Left hindlimb (tissue), 1 donor: ENCODE measurements around the gene NMRK2.
A peak's percentile ranks its signal among the peaks of the same experiment; 100 is the strongest.

ENCODE experiments used
- DNase-seq: peaks from one replicate; pipeline ENCODE4 v3.0.0-alpha.2; 2018

Gene NMRK2

GRCh38 chr19:3981736-3982681 lies 49.1 kb downstream of the NMRK2 start:
- no peak for DNase-seq

GRCh38 chr19:3982701-3983541 lies 50.1 kb downstream of the NMRK2 start:
- DNase-seq, result no peak

- DNase-seq, result no peak
These were observed 50.7 kb downstream of the NMRK2 start for GRCh38 chr19:3983542-3983914.

GRCh38 chr19:3983936-3984583 lies 51.2 kb downstream of the NMRK2 start:
- DNase-seq, result no peak

GRCh38 chr19:3984584-3984907 lies 51.7 kb downstream of the NMRK2 start:
- DNase-seq, result no peak

GRCh38 chr19:3984908-3985642 lies 52.2 kb downstream of the NMRK2 start, which contains the start of gene EEF2:
EEF2 (minus strand) TSS chr19:3985463; CDS start chr19:3985380, 83 bp downstream.
- DNase-seq, result peak; percentile 91

- DNase-seq, result no peak
These were observed 52.9 kb downstream of the NMRK2 start for GRCh38 chr19:3985643-3986259.

- DNase-seq, result no peak
These were observed 53.6 kb downstream of the NMRK2 start for GRCh38 chr19:3986260-3987041.

- peak; percentile 90 for DNase-seq
These were observed 54.9 kb downstream of the NMRK2 start for GRCh38 chr19:3987619-3988371.

GRCh38 chr19:3990815-3991117 lies 57.9 kb downstream of the NMRK2 start:
- no peak for DNase-seq
